ENCODE measurements around the gene TMEM232. TPM values are rescaled to one million over a fixed set of nuclear protein-coding genes. Genes with fewer than 3 reads are reported as not detected.
"Not testable (repeated sequence)": the region's sequence is repeated elsewhere in the genome, so short reads cannot be mapped to it uniquely, and the experiment has no call there.

TMEM232 gene
- total RNA-seq, 1 donor from 2014 or later = 8.1 TPM

GRCh38 chr5:110545716-110546115 is 180.8 kb downstream of the TMEM232 start:
- ATAC-seq (no peak), DNase-seq (ENCODE audit: low spot score) (no peak)

DNA sequence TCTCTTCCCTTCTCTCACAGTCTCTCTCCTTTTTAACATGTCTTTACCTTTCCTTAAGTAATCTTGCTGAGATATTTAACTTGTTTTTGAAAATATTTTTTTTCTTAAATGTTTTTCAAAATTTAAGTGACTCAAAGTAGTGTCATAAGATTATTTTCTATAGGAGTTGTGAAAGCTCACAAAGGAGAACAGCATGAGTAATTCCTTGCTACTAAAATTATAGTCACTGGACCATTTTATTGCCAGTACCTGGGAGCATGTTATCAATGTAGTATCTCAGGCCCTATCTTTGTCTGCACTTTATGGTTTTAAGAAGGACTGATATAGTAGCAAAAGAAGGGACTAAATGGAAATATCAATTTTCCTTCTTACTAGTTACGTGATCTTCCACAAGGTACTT is 181.9 kb downstream of the TMEM232 start:
- ATAC-seq (no peak), DNase-seq (ENCODE audit: low spot score) (no peak)
- intact Hi-C loops (cut with DNase I) = no loop called here

More at GRCh38 chr5:110545716-110546115, 180.8 kb downstream of the TMEM232 start:
- intact Hi-C loops (cut with DNase I) = no loop called here

DNA sequence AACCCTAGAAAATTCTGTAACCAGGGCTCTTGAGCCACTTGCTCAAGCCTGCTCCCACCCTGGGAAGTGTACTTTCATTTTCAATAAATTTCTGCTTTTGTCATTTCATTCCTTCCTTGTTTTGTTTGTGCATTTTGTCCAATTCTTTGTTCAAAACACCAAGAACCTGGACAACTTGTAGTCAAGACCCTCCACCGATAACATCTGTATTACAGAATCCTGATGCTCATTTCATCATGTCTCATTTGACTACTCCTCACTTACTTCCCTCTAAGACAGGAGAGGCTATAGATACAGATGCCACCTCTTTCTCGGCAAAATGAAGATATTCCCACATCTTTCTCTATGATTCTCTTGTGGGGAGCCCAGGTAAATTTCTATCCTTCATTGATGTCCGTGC is 183.5 kb downstream of the TMEM232 start:
- DNase-seq (ENCODE audit: low spot score) (no peak), ATAC-seq (no peak)
- intact Hi-C loops (cut with DNase I) = no loop called here

DNA sequence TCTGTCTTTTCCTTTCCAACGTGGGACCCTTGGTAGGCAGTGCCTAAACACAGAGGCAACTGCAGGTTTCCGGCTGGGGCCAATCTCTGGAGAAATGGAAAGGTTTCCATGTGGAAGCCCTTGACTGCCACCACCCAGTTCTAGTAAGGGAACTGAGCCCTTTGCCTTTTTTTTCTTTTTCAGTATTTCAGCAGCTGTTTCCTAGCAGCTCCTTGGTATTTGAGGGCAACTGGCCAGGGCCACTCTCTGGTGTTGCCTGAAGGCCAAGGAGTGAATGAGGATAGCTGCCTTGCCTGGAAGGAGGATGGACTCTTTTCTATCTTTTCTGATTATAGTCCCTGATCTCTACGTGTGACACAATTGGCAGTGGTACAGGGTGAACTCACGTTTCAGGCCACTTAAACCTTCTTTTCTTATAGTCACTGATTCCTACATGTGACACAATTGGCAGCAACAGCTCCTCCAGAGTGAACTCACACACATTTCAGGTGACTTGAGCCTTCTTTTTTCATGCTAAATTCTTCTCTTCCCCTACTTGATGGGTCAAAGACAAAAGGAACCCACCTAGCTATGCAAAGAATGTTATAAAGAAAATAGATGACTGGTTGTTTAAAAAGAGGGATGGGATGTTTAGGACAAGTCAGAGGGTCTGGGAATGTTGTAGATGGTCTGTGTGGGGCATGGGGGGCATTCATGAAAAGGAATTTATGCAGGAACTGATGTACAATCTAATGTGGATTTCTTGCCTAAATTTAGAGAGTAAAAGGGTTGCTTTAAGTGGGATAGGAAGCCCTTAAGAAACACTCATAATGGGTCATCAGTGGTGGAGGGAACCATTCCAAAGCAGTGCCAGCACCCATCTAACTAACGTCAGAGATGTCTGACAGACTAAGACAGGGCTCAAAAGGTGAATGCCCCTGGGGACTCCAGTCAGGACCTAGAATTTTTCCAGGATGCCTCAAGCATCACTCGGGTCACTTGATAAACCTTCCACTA is 190.1 kb downstream of the TMEM232 start:
- ATAC-seq = peak; percentile 36

GRCh38 chr5:110535146-110535545 is 191.3 kb downstream of the TMEM232 start:
- ATAC-seq; DNase-seq (ENCODE audit: low spot score); intact Hi-C loops (cut with DNase I): not testable (repeated sequence)

More for the DNA sequence above, 190.1 kb downstream of the TMEM232 start:
- intact Hi-C loops (cut with DNase I) = no loop called here
- DNase-seq (ENCODE audit: low spot score) = no peak

GRCh38 chr5:110525762-110526161 is 200.7 kb downstream of the TMEM232 start:
- ATAC-seq (no peak), DNase-seq (ENCODE audit: low spot score) (no peak)
- intact Hi-C loops (cut with DNase I) = no loop called here

GRCh38 chr5:110517396-110517795 is 209.1 kb downstream of the TMEM232 start:
- intact Hi-C loops (cut with DNase I) = no loop called here
- ATAC-seq (no peak), DNase-seq (ENCODE audit: low spot score) (no peak)

DNA sequence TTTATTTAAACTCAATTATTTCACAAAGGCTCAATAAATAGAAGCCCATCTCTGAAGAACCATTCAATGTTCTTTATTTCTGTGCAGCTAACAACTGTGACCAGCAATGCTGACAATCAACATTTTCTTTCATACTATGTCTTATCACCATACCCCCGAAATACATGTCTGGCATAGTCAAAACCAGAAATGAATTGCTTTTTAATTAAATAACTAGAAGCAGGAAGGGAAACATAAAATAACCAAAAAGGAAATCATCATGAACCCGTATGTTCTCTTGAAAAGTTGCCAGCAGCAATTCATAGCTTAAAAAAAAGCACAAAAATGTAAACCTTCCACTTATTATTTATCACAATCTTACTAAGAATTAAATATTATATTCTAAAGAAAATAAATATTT is 212.4 kb downstream of the TMEM232 start:
- intact Hi-C loops (cut with DNase I) = no loop called here
- DNase-seq (ENCODE audit: low spot score) (no peak), ATAC-seq (no peak)

- ATAC-seq (no peak), DNase-seq (ENCODE audit: low spot score) (no peak)
- intact Hi-C loops (cut with DNase I) = no loop called here
These were observed 214.2 kb downstream of the TMEM232 start for GRCh38 chr5:110512266-110512665.

- DNase-seq (ENCODE audit: low spot score) = no peak
- ATAC-seq = no peak
- intact Hi-C loops (cut with DNase I) = no loop called here
These were observed 216.3 kb downstream of the TMEM232 start for GRCh38 chr5:110510146-110510545.

- DNase-seq (ENCODE audit: low spot score) (no peak), ATAC-seq (no peak)
- intact Hi-C loops (cut with DNase I) = no loop called here
These were observed 218.5 kb downstream of the TMEM232 start for GRCh38 chr5:110507972-110508371.

- intact Hi-C loops (cut with DNase I) = no loop called here
- no peak for DNase-seq (ENCODE audit: low spot score)
- ATAC-seq = no peak
These were observed 220.1 kb downstream of the TMEM232 start for GRCh38 chr5:110506378-110506777.

DNA sequence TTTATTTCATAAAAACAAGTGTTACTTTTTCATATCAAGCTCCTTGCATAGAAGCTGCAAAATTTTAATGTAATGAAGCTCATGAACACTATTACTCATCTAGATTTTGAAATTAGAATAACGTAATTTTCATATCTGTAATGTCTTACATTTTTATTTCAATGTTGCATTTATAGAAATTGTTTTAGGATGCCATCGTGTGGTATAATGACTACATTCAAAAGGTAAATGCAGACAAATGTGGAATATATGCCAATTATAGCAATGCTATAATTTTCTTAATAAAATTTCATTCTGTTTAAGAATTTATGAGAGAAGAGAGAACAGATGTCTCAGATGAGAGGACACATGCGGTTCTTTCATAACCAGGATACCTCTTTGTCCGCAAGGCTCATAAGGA is 230.2 kb downstream of the TMEM232 start:
- no peak for ATAC-seq
- intact Hi-C loops (cut with DNase I) = no loop called here

DNA sequence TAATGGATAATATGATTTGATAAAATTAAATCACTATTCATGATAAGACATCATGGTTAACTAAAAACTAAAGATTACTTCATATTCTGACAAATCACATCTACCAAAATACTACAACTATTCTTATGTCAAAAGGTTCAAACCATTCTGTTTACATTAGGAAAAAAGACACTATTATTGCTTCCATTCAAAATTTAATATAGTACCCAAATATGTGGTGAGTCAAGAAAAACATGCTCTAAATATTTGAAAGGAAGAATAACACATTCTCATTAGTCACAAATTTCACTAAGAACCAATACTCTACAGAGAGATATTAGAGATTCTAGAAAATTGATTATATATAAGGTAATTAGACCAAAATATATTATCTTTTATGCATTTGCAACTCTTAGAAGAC is 234.0 kb downstream of the TMEM232 start:
- no peak for DNase-seq (ENCODE audit: low spot score)
- intact Hi-C loops (cut with DNase I) = no loop called here
- ATAC-seq = no peak

More for the DNA sequence above, 230.2 kb downstream of the TMEM232 start:
- DNase-seq (ENCODE audit: low spot score) = no peak

- ATAC-seq = no peak
- intact Hi-C loops (cut with DNase I) = no loop called here
- DNase-seq (ENCODE audit: low spot score) = no peak
These were observed 247.6 kb downstream of the TMEM232 start for GRCh38 chr5:110478895-110479294.

DNA sequence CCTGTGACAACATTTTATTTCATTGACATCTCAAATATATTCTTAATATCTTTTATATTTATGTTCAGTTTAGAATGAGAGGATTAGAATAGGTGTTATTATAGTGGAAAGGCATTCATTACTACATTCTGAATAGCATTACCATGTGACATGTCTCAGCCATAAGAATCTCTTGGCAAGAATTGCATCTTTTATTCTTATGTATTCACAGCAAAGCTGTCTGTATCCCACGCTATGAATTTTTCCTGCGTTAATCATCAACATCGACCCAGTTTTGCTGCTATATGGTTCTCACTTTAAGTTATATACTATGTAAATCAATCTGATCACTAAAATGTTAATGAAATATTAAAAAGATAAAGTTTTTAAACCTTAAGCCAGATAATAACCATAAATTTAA is 248.6 kb downstream of the TMEM232 start:
- ATAC-seq (no peak), DNase-seq (ENCODE audit: low spot score) (no peak)
- intact Hi-C loops (cut with DNase I) = no loop called here

DNA sequence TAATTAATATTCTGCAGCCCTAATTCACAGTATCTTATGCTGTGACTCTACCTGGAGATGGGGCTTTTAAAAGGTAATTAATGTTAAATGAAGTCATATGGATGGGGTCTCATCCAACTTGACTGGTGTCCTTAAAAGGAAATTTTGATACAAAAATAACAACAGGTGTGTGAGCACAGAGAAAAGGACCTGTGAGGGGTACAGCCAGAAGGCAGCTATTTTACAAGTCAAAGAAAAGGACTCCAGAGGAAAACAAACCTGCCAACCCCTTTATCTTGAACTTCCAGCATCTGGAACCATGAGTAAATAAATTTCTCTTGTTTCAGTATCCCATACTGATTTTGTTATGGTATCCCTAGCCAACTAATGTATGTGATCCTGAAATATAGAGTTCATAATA is 250.3 kb downstream of the TMEM232 start:
- DNase-seq (ENCODE audit: low spot score) = no peak
- no peak for ATAC-seq
- intact Hi-C loops (cut with DNase I) = no loop called here

DNA sequence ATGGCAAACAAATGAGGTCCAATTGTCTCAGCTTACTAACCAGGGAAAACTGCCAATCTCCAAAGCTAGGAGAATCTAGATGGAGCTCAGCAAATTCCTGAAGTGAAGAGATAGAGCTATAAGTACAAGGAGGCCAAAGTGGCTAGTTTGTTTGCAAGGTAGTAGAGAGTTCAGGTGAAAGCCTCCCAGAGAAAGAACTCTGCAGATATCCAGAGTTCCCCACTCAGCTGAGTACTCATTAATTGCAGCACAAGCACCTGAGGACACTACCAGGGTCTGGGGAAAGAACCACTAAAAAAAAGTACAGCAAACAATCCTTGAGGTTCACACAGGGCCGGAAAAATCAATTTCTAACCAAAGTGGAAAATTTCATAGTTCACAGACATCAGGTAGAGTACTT is 250.9 kb downstream of the TMEM232 start:
- no peak for ATAC-seq
- no peak for DNase-seq (ENCODE audit: low spot score)
- intact Hi-C loops (cut with DNase I) = no loop called here

DNA sequence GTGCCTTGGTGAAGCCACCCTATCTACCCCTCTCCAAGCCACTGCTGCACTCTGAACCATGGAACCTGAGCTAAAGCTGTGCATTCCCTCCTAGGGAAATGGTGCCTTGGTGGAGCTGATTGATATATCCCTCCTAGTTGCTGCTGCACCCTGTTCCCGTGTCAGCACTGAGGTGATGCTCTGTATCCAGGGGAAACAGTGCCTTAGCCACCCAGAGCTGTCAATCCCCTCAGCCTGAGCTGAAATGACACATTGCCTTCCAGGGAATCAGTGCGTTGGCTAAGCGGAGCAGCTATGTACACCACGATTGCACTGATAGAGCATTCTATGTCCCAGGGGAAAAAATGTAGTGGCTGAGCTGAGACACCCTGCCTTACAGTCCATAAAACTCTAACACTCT is 257.0 kb downstream of the TMEM232 start:
- intact Hi-C loops (cut with DNase I) = no loop called here
- ATAC-seq = no peak
- no peak for DNase-seq (ENCODE audit: low spot score)

DNA sequence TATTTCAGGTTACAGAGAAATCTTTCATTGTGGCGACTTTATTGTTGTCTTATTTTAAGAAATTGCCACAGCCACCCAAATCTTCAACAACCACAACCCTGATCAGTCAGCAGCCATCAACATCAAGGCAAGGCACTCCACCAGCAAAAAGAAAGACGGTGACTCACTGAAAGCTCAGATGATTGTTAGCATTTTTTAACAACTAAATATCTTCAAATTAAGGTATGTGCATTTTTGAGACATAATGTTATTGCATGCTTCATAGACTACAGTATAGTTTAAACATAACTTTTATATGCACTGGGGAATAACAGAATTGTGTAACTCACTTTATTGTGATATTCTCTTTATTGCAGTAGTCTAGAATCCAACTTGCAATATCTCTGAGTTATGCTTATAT is 263.4 kb downstream of the TMEM232 start:
- DNase-seq (ENCODE audit: low spot score) = no peak

DNA sequence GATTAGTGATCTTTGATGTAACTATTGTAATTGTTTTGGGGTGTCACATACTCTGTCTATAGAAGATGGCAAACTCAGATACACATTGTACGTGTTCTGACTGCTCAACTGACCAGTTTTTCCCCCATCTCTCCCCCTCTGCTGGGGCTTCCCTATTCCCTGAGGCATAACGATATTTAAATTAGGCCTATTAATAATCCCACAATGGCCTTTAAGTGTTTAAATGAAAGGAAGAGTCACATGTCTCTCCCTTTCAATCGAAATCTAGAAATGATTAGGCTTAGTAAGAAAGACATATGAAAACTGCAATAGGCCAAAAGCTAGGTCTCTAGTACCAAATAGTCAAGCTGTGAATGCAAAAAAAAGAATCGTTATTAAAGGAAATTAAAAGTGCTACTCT is 265.6 kb downstream of the TMEM232 start:
- intact Hi-C loops (cut with DNase I) = no loop called here
- no peak for DNase-seq (ENCODE audit: low spot score)
- ATAC-seq = no peak

More for the DNA sequence above, 263.4 kb downstream of the TMEM232 start:
- ATAC-seq = no peak
- intact Hi-C loops (cut with DNase I) = no loop called here

All from sciatic nerve (tissue), 2 donors.